ENCODE results near the gene WWOX.

DNA sequence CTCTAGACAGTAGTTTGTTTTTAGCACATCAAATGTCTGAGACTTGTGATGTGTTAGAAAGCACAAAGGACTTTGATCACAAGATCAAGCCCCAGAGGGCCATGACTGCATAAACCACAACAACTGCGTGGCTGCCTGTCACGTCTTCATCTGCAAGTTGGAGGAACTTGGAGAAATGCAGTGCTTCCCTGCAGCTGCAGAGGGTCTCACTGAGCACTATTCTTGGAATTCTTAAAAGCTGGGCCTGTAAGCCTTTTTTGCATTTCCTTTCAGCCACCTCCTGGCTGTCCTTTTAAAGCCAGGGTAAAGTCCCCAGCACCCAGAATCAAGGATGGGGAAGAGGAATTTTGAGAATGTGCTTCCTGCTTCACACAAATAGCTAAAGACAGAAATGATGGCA is 1069.8 kb downstream of the WWOX start:
- TF ChIP-seq CTCF (IDR thresholded peaks at IDR 0.05; ENCODE audit: low read length) (no peak), EZH2 (optimal IDR thresholded peaks at IDR 0.05; ENCODE audit: low read depth, low read length) (no peak), EZH2phosphoT487 (IDR thresholded peaks at IDR 0.05; ENCODE audit: low read length) (no peak)

Measured in MM.1S (cell line).